ENCODE data around the gene PRTN3.

The PRTN3 gene

DNA sequence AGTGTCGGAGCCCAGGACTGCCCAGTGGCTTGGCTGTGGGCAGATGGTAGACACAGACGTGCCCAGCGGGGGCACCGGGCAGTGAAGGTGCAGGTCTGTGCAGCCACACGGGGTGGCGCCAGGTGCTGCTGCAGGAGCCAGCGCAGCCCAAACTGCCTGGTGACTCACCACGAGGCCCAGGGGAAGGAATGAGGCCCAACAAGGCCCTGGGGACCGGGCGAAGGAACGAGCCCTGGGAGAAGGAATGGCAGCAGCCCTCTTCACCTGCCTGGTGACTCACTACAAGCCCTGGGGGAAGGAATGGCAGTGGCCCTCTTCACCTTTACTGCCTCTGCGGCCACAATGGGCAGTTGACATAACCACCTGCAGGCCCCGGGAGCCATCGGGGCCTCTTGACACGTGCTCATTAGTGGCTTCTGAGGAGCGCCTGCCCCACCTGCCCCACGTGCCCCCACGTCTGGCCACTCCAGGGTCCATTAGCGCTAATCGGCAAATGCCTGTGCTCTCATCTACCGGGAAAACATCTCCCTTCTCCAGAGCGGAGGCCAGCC is 42.9 kb downstream of the PRTN3 start:
- peak in 2 of 3 experiments; percentile 96 to 99 for DNase-seq

DNA sequence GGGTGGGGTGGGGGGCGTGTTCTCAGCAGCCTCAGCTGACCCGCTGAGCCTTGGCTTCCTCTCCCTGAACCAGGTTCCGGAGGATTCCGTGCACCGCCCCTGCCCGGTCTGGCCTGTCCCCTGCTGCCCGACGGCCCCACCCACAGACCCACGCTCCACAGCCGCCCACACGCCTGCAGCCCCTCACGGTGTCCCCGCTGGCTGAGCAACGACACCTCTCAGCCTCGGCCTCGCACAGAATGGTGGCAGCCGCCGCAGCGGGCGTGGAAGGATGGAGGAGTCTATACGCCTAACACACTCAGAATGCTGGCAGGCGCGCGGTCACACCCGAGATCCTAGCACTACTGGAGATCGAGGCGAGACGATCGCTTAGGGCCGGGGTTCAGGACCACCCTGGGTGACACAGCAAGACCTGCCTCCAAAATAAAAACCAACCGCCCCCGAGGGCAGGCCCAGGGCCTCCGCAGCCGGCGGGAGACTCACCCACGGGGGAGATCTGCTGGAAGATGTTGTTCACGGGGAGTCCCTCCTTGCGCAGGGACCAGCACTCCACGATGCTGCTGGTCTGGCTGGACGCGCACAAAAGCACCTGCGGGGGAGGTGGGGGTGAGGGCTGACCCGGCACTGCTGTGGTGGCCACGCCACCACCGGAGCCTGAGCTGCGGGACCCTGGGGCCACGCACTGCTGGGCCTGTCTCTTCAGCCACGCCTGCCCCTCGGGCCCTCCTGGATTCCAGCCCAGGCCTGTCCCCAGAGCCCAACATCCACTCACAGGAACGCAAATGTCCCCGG is 43.8 kb downstream of the PRTN3 start:
- no peak for DNase-seq

DNA sequence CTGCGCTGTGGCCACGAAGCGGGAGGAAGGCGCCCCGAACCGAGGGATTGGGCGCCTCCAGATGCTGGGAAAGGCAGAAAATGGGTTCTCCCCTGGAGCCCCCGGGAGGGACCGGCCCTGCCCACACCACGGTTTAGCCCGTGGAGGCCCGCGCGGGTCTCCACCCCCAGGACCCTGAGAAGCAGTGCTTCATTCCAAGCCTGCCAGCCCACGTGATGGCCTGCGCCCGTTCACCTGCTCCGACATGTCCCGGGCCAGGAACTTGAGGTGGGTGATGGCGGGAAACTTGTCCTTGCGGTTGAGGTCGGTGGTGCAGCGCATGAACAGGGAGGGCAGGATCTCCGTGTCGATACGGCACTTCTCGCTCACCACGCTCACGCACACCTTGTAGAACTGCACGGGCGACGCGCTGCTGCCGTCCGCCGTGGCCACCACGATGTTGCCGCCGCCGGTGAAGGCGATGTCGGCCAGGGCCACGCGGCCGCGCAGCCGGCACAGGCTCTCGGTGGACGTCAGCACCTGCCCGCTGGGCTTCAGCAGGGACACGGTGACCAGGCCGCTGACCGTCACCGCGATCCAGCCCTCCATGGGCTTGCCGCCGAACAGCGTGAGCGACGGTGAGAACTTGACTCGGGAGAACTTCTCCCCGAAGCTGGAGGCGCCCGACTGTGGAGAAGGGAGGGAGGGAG is 44.9 kb downstream of the PRTN3 start:
- DNase-seq = no peak

DNA sequence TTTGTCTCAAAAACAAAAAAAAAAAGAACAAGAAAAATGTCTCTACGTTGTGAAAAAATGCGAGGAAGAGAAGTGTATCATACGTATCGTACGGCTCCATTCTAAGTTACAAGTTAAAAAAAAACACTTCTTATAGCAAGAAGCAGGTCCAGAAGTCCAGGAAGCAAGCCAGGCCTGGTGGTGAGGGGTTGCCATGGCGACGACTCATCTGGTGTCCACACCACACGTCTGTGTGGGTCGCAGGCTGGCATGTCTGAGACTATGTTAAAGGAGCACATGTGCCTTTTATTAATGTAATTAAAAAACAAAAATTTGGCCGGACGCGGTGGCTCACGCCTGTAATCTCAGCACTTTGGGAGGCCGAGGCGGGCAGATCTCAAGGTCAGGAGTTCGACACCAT is 46.3 kb downstream of the PRTN3 start:
- peak in 1 of 3 experiments; percentile 45 for DNase-seq

DNA sequence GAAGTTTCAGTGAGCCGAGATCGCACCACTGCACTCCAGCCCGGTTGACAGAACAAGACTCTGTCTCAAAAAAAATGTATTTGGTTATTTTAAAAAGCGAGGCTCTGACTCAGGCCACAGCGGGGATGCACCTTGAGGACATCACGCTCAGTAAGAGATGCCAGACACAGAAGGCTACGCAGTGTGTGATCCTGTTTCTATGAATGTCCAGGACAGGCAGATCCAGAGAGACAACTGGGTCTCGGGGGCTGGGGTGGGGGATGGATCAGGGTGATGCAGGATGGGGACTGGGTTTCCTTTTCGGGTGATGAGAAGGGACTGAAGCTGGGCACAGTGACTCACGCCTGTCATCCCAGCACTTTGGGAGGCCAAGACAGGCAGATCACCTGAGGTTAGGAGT is 46.8 kb downstream of the PRTN3 start:
- no peak for DNase-seq

DNA sequence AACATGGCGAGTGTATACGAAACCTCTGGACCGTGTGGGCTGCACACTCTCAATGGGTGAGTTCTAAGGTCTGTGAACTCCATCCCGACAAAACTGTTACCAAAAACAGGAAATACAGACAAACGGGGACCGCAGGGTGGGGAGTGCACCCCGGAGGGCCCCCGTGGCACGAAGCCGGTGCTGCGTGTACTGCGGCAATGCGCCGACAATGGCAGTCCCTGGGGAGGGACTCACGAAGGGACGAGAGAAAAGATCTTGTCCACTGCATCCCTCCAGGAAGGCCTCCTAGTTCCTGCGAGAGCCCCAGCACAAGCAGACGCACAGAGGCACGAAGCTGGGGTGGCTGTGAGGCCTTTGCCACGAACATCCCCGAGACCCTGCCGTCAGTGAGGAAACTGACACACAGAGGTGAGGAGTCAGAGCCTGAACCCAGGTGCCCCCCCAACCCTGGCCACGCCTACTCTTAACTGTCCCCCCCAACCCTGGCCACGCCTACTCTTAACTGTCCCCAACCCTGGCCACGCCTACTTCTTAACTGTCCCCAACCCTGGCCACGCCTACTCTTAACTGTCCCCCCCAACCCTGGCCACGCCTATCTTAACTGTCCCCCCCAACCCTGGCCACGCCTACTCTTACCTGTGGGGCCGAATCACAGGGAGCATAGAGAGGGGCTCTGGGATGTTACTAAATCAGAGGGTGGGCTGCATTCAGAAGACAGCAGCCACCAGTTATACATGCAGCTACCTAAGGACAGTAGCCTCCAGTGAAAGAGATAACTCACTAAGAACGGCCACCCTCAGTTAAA is 48.0 kb downstream of the PRTN3 start:
- DNase-seq = no peak

DNA sequence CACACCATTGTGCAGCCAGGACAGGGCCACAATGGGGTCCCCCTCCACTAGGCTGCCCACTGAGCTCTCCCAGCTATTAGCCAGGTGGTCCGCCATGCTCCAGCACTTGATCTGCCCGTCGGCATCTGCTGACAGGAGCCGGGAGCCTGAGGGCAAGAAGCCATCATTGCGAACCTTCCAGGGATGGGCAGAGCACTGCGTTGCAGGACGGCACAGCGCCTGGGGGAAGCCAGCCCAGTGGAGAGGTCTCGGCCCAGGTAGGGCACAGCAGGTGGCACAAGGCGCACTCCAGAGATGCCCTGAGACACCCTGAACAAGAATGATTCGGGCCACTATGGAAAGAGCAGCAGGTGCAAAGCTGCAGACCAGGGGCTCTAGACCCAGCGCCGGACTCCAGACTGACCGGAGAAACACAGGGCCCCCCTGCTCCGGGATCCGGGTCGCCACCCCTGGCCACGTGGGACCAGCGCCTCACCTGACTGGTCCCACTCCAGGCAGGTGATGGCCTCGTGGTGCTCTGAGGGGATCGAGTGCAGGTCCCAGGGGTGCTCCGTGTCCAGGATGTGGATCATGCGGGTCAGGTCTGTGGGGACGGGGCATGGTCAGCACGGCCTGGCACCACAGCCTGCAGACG is 49.0 kb downstream of the PRTN3 start:
- DNase-seq = no peak

DNA sequence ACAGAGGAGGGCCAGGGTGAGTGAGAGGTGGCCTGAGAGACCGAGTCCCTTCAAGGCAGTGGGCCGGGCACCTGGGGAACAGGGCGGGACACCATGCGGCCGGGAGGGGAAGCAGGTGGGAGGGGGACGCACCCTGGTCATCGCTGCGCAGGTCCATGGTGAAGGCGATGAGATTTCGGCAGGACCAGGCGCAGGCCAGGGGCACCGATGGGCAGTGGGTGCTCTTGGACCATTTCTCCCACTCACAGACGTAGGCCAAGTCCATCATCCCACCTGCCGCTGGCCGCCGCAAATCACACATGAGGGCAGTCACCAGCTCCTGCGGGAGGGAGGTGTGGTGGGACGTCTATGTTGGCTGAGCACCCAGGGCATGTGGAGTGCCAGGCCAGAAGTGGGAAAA is 50.0 kb downstream of the PRTN3 start:
- DNase-seq = no peak

DNA sequence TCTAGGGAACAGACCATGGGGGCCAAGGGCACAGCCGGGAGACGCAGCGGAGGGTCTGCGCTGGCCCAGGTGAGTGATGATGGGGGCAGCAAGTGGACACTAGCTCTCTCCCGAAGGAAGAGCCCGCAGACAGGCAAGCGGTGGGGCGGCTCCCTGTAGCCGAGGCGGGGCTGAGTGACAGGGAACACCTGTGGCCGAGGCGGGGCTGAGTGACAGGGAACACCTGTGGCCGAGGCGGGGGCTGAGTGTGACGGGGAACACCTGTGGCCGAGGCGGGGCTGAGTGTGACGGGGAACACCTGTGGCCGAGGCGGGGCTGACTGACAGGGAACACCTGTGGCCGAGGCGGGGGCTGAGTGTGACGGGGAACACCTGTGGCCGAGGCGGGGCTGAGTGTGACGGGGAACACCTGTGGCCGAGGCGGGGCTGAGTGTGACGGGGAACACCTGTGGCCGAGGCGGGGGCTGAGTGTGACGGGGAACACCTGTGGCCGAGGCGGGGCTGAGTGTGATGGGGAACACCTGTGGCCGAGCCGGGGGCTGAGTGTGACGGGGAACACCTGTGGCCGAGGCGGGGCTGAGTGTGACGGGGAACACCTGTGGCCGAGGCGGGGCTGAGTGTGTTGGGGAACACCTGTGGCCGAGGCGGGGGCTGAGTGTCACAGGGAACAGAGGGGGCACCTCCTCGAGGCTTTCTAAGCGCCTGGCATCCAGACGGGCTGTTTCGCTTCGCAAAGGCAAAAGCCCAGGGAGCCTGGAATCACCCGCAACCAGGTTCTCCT is 50.8 kb downstream of the PRTN3 start:
- DNase-seq = peak; percentile 42 to 69 (median 65)

DNA sequence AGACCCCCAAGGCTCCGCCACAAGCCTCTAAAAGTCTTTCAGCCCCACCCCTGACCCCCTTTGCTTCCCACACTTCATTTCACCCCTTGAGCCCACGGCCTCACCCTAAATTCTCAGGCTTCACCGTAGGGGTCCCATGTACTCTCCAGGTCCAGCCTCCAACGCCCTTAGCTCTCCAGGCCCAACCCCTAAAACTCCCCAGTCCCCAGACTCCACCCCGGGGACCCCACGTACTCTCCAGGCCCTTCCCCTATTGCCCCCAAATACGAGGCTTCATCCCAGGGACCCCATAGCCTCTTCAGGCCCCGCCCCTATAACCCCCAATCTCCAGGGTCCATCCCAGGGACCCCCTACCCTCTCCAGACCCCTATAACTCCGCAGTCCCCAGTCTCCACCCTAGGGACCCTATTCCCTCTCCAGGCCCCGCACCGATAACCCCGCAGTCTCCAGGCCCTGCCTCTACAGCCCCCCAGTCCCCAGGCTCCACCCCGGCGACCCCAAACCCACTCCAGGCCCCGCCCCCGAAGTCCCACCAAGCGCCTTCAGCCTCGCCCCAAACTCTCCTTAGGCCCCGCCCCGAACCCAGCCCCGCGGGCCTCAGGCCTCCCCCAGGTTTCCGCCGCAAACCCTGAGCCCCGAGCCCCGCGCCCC is 51.6 kb downstream of the PRTN3 start:
- peak in 2 of 3 experiments; percentile 62 to 65 for DNase-seq

DNA sequence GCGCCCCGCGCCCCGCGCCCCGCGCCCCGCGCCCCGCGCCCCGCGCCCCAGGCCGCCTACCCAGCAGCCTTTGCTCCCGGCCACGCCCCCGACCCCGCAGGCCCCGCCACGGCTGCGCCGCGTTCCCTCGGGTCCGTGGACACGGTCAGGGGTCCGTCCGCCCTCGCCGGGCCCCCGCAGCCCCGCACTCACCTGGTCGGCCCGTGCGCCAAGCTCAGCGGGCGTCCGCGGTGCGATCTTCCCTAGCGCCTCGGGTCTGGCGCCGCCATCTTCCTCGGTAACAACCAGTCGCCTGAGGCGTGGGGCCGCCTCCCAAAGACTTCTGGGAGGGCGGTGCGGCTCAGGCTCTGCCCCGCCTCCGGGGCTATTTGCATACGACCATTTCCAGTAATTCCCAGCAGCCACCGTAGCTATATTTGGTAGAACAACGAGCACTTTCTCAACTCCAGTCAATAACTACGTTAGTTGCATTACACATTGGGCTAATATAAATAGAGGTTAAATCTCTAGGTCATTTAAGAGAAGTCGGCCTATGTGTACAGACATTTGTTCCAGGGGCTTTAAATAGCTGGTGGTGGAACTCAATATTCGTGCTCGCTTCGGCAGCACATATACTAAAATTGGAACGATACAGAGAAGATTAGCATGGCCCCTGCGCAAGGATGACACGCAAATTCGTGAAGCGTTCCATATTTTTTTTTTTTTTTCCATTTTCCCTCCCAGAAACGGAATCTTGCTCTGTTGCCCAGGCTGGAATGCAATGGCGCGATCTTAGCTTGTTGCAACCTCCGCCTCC is 52.3 kb downstream of the PRTN3 start, which contains the start of the genes MED16 and RNU6-9:
MED16 (minus strand) TSS at position 294 of the 796 bp plus-strand sequence. CDS start 2,056 bp downstream, outside the sequence.
RNU6-9 (plus strand) TSS at position 591 of the 796 bp plus-strand sequence.
- peak; percentile 95 to 99 (median 98) for DNase-seq

DNA sequence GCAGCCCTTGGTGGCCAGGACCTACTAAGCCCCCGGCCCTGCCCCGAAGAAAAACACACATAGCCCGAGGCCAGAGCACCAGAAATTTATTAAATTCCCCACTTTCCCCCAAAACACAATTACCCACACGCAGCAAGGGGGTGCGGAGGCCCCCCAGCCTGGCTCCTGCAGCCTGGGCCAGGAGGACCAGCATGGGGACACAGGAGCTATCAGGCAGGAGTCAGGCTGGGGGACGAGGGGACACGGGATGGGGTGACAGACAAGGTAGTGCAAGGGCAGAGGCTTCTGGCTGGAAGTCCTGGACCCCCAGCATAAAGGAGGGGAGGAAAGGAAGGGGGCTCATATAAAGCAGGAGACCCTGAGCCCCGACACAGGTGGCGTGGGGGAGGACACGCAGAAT is 55.6 kb downstream of the PRTN3 start:
- DNase-seq = no peak

DNA sequence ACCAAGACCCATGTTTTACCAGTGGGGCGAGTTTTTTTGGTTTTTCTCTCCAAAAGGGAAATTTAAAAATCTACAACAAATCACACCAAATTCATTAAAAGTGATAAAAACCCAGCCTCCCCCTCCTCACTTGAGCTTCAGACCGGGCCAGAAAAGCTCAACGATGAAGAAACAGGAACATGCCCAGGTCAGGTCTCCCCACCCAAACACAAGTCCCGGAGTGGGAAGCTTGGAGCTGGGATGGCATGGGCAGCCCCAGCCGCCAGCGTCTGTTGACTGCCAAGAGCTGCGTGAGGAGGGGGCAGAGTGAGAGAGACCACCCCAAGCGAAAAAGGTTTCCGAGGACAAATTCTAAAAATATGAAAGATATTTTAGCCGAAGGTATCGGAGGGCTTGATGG is 56.2 kb downstream of the PRTN3 start:
- DNase-seq = no peak

DNA sequence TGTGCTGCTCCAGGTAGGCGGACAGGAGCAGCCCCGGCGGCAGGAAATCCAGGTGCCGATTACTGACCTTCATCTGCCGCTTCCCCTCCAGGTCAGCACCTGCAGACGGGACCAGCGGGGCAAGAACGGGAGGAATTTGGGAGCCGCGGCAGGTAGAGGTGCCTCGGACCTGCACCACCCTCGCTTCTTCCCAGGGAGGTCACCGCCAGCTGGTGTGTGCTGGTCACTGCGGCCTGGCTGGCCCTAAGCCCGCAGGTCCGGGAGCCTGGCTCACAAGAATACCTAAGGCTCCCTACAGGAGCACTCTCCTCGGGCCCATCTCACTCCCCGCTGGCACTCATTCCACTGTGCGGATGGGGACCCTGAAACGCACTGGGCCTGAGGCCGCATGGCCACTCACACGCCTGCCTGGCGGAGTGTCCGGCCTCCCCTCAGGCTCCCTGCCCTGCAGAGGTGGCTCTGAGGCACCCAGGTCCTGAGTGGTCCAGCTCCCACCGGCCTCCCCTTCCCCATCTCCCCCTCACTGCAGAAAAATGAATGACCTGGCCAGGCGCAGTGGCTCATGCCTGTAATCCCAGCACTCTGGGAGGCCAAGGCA is 56.7 kb downstream of the PRTN3 start:
- no peak for DNase-seq

Data from NCI-H1417 (cell line).